Effector memory CD4-positive, alpha-beta T cell (primary cell): ENCODE results near the gene ALKAL2.

Source experiments
- DNase-seq, 3 donors: peaks; one replicate each; pipeline ENCODE4 v3.0.0-alpha.2; 2020
- H3K27ac ChIP-seq: 2 replicates; pipeline ENCODE4 v1.7.0; 2013; ENCODE audit warnings: mild to moderate bottlenecking, low read length, moderate library complexity; ENCODE audit not compliant: insufficient read depth, poor library complexity, severe bottlenecking
- H3K27me3 ChIP-seq: replicated peaks from 2 replicates; pipeline ENCODE4 v1.7.0; 2013; ENCODE audit warnings: mild to moderate bottlenecking, low read length; ENCODE audit not compliant: insufficient read depth, control insufficient read depth, poor library complexity, severe bottlenecking
- H3K36me3 ChIP-seq: 2 replicates; pipeline ENCODE4 v1.7.0; 2013; ENCODE audit warnings: mild to moderate bottlenecking, low read length, moderate library complexity; ENCODE audit not compliant: control insufficient read depth, insufficient read depth
- H3K4me1 ChIP-seq: 2 replicates; pipeline ENCODE4 v1.7.0; 2013; ENCODE audit warnings: low read length, mild to moderate bottlenecking; ENCODE audit not compliant: control insufficient read depth, insufficient read depth, poor library complexity, severe bottlenecking
- H3K4me3 ChIP-seq: 2 replicates; pipeline ENCODE4 v1.7.0; 2013; ENCODE audit warnings: low read length, low read depth, mild to moderate bottlenecking; ENCODE audit not compliant: insufficient read depth, poor library complexity, severe bottlenecking
- H3K9me3 ChIP-seq: 2 replicates; pipeline ENCODE4 v1.7.0; 2013; ENCODE audit warnings: mild to moderate bottlenecking, low read length, moderate library complexity; ENCODE audit not compliant: control insufficient read depth

Gene ALKAL2

DNA sequence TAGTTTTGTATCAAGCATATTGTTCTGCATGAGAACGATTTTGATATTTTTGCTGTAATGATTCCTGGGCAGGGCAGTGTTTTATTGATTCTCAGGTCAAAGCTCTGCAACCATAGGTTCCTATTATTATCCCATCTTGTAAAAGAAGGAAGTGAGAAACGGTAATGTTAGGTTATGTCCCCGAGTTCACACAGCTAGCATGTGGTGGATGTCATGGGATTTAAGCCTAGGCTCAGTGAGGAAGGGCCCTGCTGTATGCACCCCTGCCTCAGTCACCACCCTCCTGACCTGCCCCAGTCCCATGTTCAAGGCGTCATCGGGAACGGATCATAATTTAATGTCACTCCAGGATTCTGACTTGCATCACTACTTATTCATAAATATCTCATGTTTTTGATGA is 12.4 kb downstream of the ALKAL2 start:
- Histone ChIP-seq H3K4me1 (no peaks in the 10 kb centered on the region), H3K27ac (no peak overlapping the region), H3K36me3 (peaks cover 91% of the 10 kb centered on the region), H3K9me3 (no peaks in the 10 kb centered on the region), H3K27me3 (no peaks in the 10 kb centered on the region), H3K4me3 (no peak overlapping the region)
- no peak for DNase-seq

- DNase-seq: no peak
- H3K4me3 ChIP-seq: no peak overlapping the region
- no peaks in the 10 kb centered on the region for H3K9me3 ChIP-seq
- H3K36me3 ChIP-seq: peaks cover 81% of the 10 kb centered on the region
- no peaks in the 10 kb centered on the region for H3K4me1 ChIP-seq
- no peak overlapping the region for H3K27ac ChIP-seq
- H3K27me3 ChIP-seq: no peaks in the 10 kb centered on the region
These were observed 13.4 kb downstream of the ALKAL2 start for GRCh38 chr2:274503-274902.

- H3K27me3 ChIP-seq: no peaks in the 10 kb centered on the region
- DNase-seq: no peak
- no peaks in the 10 kb centered on the region for H3K4me1 ChIP-seq
- H3K27ac ChIP-seq: no peak overlapping the region
- no peak overlapping the region for H3K4me3 ChIP-seq
- peaks cover 70% of the 10 kb centered on the region for H3K36me3 ChIP-seq
- H3K9me3 ChIP-seq: no peaks in the 10 kb centered on the region
These were observed 14.6 kb downstream of the ALKAL2 start for GRCh38 chr2:273333-273732.

GRCh38 chr2:271917-272316 is 16.0 kb downstream of the ALKAL2 start:
- H3K4me1 ChIP-seq: no peaks in the 10 kb centered on the region
- H3K36me3 ChIP-seq: peaks cover 56% of the 10 kb centered on the region
- no peaks in the 10 kb centered on the region for H3K27me3 ChIP-seq
- no peak for DNase-seq
- H3K9me3 ChIP-seq: no peaks in the 10 kb centered on the region
- H3K4me3 ChIP-seq: no peak overlapping the region
- H3K27ac ChIP-seq: no peak overlapping the region

DNA sequence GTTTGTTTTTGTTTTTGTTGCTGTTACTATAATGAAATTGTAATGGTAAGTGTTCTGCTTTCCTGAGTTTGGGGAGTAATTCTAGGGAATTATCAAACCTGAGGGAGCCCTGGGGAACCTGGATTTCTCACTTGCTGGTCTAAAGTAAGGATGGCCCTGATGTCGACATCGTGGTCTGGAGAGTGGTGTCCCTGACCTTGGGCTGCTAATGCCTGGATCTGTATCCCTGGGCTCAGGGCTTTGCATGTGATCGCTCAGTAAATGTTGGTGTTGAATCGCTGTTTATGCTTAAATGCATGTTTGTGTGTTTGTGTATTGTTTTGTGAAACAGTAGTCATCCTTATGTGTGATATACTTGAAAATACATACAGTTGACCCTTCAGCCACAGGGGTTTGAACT is 17.0 kb downstream of the ALKAL2 start:
- H3K4me3 ChIP-seq: no peak overlapping the region

DNA sequence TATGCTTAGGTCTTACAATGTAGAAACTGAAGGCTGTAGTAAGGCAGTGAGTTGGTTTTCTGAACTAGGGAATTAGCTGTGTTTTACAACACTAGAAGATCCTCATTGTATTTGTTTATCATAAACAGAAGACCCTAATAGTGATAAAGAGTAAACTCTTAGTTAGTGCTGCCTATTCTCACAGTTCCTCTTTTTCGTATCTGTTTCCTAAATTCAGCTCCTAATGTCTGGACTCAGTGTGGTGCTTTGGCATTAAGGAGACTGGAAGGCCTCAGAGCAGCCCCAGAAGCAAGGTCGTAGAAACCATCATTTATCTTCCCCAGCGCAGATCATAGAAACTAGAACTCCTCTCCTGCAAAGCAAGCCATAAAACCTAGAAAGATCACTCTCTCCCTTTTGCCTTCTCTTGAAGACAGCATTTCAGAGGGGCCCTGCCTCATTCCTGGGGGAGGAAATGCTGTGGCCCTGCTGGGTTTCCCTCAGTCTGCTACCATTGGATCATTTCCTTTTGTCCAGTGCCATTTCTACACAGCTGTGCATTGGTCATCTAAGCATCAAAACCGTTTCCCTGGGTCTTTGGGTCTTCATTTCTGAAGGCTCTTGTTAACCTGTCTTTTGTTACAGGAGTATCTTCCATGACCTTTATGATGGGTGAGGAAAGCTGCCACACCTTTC is 18.4 kb downstream of the ALKAL2 start:
- H3K9me3 ChIP-seq: no peaks in the 10 kb centered on the region
- H3K4me1 ChIP-seq: no peaks in the 10 kb centered on the region
- no peaks in the 10 kb centered on the region for H3K27me3 ChIP-seq
- DNase-seq: no peak
- H3K27ac ChIP-seq: no peak overlapping the region
- H3K4me3 ChIP-seq: no peak overlapping the region
- peaks cover 35% of the 10 kb centered on the region for H3K36me3 ChIP-seq

More for the DNA sequence above, 17.0 kb downstream of the ALKAL2 start:
- Histone ChIP-seq H3K36me3 (peaks cover 47% of the 10 kb centered on the region), H3K27me3 (no peaks in the 10 kb centered on the region), H3K9me3 (no peaks in the 10 kb centered on the region), H3K27ac (no peak overlapping the region), H3K4me1 (no peaks in the 10 kb centered on the region)
- DNase-seq: no peak

- Histone ChIP-seq H3K27me3 (no peaks in the 10 kb centered on the region), H3K27ac (no peak overlapping the region), H3K4me1 (no peaks in the 10 kb centered on the region), H3K36me3 (peaks cover 25% of the 10 kb centered on the region), H3K4me3 (no peak overlapping the region), H3K9me3 (no peaks in the 10 kb centered on the region)
- DNase-seq: no peak
These were observed 19.6 kb downstream of the ALKAL2 start for GRCh38 chr2:268323-268722.

DNA sequence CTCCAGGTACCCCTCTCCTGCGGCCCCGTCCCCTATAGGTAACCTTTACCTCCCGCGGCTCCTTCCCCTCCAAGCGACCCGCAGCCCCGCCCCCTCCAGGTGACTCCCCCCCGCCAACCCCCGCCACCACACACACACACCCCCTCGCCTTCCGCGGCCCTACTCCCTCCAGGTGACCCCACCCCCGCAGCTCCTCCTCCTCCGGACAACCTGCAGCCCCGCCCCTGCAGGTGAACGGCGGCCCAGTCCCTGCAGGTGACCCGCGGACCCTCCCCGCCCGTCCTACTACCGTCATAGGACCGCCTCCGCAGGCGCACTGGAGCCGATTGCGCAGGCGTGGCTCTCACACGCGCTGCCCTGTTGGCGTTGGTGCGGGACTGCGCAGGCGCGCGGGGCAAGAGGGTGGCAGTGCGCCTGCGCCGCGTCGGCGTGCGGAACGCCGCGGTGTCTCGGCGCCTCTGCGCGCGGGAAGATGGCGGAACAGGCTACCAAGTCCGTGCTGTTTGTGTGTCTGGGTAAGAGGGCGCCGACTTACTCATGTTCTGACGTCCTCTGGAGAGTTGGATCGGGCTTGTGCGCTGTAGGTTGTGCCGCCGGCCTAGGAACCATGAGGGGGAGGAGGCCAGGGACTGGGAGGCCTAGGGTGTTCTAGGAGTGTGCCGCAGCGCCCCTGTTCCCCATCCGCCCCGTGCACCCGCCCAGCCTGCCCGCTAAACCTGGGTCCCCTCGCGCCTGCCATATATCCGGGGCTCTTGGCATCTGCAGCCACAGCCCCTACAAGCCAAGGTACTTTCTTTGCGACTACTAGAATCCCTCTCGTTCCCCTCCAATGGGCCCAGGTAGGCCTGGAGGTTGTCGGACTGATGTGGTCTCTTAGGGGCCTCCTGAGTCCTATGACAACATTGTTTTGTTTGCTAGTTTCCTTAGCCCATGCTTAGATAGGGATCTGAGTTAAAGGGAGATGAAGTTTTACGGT is 23.1 kb downstream of the ALKAL2 start, which contains the start of gene ACP1:
Gene ACP1, plus strand, starts transcription at position 455 of the 976 bp plus-strand sequence. Its CDS starts 18 bp downstream, at position 473.
- peak; percentile 92 to 94 (median 93) for DNase-seq
- Histone ChIP-seq H3K9me3 (no peaks in the 10 kb centered on the region), H3K4me3 (peak within 1 kb of the TSS; percentile 71), H3K4me1 (no peaks in the 10 kb centered on the region), H3K36me3 (no peaks in the 10 kb centered on the region), H3K27me3 (no peaks in the 10 kb centered on the region), H3K27ac (peak within 1 kb of the TSS; percentile 90)

DNA sequence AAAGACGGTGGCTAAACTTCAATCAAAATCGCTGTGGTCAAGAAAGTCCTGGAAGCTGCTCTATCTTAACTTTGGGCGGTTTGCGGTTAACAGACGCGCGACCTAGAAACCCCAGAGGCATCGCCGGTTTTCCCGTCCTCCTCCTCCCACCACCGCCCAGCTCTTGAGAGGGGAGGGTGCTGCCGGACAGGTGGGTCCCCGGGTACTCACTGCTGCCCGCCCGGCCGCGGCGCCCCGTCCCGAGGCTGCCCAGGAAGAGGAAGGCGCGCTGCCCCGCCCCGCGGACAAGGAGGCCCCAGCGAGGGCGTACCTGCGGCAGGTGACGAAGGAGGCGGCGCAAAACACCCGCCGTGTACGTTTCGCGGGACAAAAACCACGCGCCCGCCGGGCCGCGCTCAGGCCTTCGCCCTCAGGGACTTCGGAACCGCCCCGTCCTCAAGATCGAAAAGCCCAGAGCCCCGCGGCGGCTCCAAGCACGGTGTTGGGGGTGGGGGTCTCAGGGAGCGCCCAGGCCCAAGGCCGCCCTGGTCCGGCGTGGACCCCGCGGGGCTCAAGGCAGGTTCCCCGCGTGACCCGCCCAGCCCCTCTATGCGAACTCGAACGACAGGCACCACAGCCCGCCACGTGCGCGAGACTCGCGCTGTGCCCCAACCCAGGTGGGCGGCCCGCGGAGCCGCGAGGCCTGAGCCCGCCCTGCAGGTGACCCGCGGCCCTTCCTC is 24.0 kb downstream of the ALKAL2 start, which contains the start of gene SH3YL1:
Gene SH3YL1, minus strand, starts transcription at position 259 of the 719 bp plus-strand sequence. Its CDS starts 48 bp downstream, at position 211.
- peak; percentile 50 to 66 (median 55) for DNase-seq
- no peaks in the 10 kb centered on the region for H3K36me3 ChIP-seq
- H3K9me3 ChIP-seq: no peaks in the 10 kb centered on the region
- peak within 1 kb of the TSS; percentile 71 for H3K4me3 ChIP-seq
- H3K4me1 ChIP-seq: no peaks in the 10 kb centered on the region
- H3K27ac ChIP-seq: peak within 1 kb of the TSS; percentile 90
- H3K27me3 ChIP-seq: no peaks in the 10 kb centered on the region
